Psoas muscle (tissue), 8 donors: ENCODE results near the gene PAPPA. TPM values are rescaled to one million over a fixed set of nuclear protein-coding genes. Genes with fewer than 3 reads are reported as not detected.

Experiments
- ATAC-seq, 4 donors: fragments of 200-7000 bp; cut with Tn5 transposase; one replicate each; pipeline ENCODE4 v1.9.1; 2020; ENCODE audit warnings: moderate library complexity in 3 of 4, mild to moderate bottlenecking in 2 of 4
- DNase-seq, 2 donors: peaks; one replicate each; pipeline ENCODE4 v3.0.0-alpha.2; 2020
- H3K27ac ChIP-seq: fragments of 200-600 bp; one replicate; pipeline ENCODE4 v1.8.0; 2022
- H3K27me3 ChIP-seq, 3 donors: fragments of 200-600 bp in 1 of 3; one replicate each; pipeline versions ENCODE4 v1.6.1 to v1.8.0; 2013 to 2022; ENCODE audit warnings: low read length in 2 of 3, mild to moderate bottlenecking in 2 of 3, moderate library complexity in 1 of 3; ENCODE audit not compliant: insufficient read depth in 3 of 3
- H3K36me3 ChIP-seq, 2 donors: fragments of 200-600 bp in 1 of 2; one replicate each; pipeline versions ENCODE4 v1.6.1 to v1.8.0; 2013 to 2022; ENCODE audit warnings: low read depth in 1 of 2, mild to moderate bottlenecking in 1 of 2, moderate library complexity in 1 of 2; ENCODE audit not compliant: insufficient read depth in 1 of 2
- H3K4me1 ChIP-seq: fragments of 200-600 bp; one replicate; pipeline ENCODE4 v1.8.0; 2022
- H3K4me3 ChIP-seq: fragments of 200-600 bp; one replicate; pipeline ENCODE4 v1.8.0; 2022; ENCODE audit warnings: mild to moderate bottlenecking
- H3K9me3 ChIP-seq: fragments of 200-600 bp; one replicate; pipeline ENCODE4 v1.8.0; 2022
- WGBS, 3 donors: extraction: QIAGEN DNeasy Blood & Tissue Kit; methylation state at CpG; one replicate each; pipeline versions ENCODE4 v1.1.6 to v1.1.7; 2013; 5-methylcytosine and 5-hydroxymethylcytosine counted together
- intact Hi-C, 2 donors: fragments of 100-400 bp; cut with DNase I; formaldehyde crosslinking; loops; one replicate each; pipeline versions ENCODE4 v1.11.0 to v1.14.2; 2022
- polyA plus RNA-seq, 3 donors: library from polyadenylated mRNA; stranded (reverse); fragments of 200-250 nt; gene quantifications; one replicate each; pipeline ENCODE4 v1.2.3, GENCODE V29; 2013
- total RNA-seq, 4 donors: library from RNA; stranded (reverse); fragmentation: NEBNext Ultra II Directional in 2 of 4; extraction: Animal tissue kit (Norgen Biotek cat#: 25700) in 2 of 4; gene quantifications; one replicate each; pipeline versions ENCODE4 v1.2.1 to v1.2.4, GENCODE V29; 2021 to 2023
- TF ChIP-seq, protein P1 (sequence below): fragments of 200-600 bp; IDR thresholded peaks from one replicate; pipeline ENCODE4 v1.8.0; 2022; ENCODE audit warnings: antibody characterized with exemption
- donor health status: healthy with polysubstance abuse.
- donor health status: DM: no; HTN: no; CAD: no; lungs with moderate emphysema.
- donor health status: Bipolar disorder and iron deficiency.
- donor health status: healthy.
- donor health status: DM: yes; HTN: yes; CAD: no.
- donor health status: DM: no; HTN: no; CAD: no.
- donor health status: DM: no; HTN: no; CAD: no.
- donor health status: DM: yes; HTN: yes; CAD: no.

Gene PAPPA
- total and polyA plus RNA-seq, 7 donors, result 0.07 to 0.88 (median 0.61) TPM

GRCh38 chr9:116276651-116277121 lies 123.1 kb downstream of the PAPPA start:
- ATAC-seq (no peak), DNase-seq (no peak)
- Histone ChIP-seq H3K27me3 (no peaks in the 10 kb centered on the region), H3K4me1 (no peaks in the 10 kb centered on the region), H3K27ac (no peak overlapping the region), H3K9me3 (no peaks in the 10 kb centered on the region), H3K4me3 (no peak overlapping the region), H3K36me3 (no peaks in the 10 kb centered on the region)
- TF ChIP-seq, protein P1, sequence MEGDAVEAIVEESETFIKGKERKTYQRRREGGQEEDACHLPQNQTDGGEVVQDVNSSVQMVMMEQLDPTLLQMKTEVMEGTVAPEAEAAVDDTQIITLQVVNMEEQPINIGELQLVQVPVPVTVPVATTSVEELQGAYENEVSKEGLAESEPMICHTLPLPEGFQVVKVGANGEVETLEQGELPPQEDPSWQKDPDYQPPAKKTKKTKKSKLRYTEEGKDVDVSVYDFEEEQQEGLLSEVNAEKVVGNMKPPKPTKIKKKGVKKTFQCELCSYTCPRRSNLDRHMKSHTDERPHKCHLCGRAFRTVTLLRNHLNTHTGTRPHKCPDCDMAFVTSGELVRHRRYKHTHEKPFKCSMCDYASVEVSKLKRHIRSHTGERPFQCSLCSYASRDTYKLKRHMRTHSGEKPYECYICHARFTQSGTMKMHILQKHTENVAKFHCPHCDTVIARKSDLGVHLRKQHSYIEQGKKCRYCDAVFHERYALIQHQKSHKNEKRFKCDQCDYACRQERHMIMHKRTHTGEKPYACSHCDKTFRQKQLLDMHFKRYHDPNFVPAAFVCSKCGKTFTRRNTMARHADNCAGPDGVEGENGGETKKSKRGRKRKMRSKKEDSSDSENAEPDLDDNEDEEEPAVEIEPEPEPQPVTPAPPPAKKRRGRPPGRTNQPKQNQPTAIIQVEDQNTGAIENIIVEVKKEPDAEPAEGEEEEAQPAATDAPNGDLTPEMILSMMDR, result no peak
- intact Hi-C loops, result loop anchor here in 1 of 2 donors (10.0 kb wide), 1 partner anchor 368 kb away; no protein-coding TSS in a partner anchor
- 34 to 47% (median 36%) methylated on average over 10 of the region's 10 CpGs for WGBS, 3 donors

DNA sequence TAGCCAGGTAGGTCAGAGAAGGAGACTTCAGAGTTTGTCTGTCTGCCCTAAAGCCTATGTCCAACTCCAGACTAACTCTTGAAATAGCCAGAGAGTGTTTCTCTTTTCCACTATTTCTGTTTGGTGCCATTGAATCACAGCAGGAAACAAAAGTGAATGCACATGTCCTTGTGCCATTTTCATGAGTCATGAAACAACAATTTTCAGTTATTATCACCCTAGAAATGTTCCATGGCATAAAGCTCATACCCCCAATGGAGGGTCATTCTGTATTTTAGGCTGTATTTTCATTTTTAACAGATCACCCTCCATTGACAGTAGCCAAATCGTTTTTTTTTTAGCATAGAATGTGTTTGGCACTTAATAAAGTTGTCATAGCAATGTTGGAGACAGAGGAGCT lies 124.7 kb downstream of the PAPPA start:
- no peaks in the 10 kb centered on the region for H3K4me1 ChIP-seq
- H3K27me3 ChIP-seq, result no peaks in the 10 kb centered on the region
- TF ChIP-seq, protein P1, result no peak
- intact Hi-C loops, result loop anchor here in 1 of 2 donors (10.0 kb wide), 1 partner anchor 366 kb away; no protein-coding TSS in a partner anchor
- ATAC-seq, result no peak
- no peaks in the 10 kb centered on the region for H3K9me3 ChIP-seq
- H3K36me3 ChIP-seq, result no peaks in the 10 kb centered on the region
- WGBS, 3 donors, result 40 to 51% (median 44%) methylated on average over 1 of the region's 1 CpG
- H3K27ac ChIP-seq, result no peak overlapping the region
- no peak for DNase-seq
- no peak overlapping the region for H3K4me3 ChIP-seq

GRCh38 chr9:116279230-116279629 lies 125.6 kb downstream of the PAPPA start:
- WGBS, 3 donors, result 47 to 55% (median 48%) methylated on average over 11 of the region's 11 CpGs

DNA sequence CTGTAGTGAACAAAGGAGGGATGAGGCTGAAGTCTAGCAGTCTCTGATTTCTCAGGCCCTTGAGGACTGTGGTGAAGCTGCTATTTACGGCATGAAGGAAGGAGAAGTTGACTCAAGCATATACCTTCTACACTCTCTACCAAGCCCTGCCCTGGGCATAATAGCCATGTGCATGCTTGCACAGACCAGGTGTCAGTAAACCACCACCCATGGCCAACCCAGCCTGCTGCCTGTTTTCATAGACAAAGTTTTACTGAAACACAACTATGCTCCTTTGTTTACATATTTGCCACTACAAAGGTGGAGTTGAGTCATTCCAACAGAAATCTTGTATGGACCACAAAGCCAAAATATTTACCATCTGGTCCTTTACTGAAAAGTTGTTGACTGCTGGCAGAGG lies 126.9 kb downstream of the PAPPA start:
- DNase-seq (no peak), ATAC-seq (no peak)
- H3K27ac ChIP-seq, result no peak overlapping the region
- H3K4me1 ChIP-seq, result no peaks in the 10 kb centered on the region
- 92 to 100% (median 94%) methylated on average over 1 of the region's 1 CpG for WGBS, 3 donors
- H3K4me3 ChIP-seq, result no peak overlapping the region
- TF ChIP-seq, protein P1, result no peak
- no peaks in the 10 kb centered on the region for H3K36me3 ChIP-seq
- no peaks in the 10 kb centered on the region for H3K27me3 ChIP-seq
- no peaks in the 10 kb centered on the region for H3K9me3 ChIP-seq
- intact Hi-C loops, result no loop called here

More at GRCh38 chr9:116279230-116279629, 125.6 kb downstream of the PAPPA start:
- intact Hi-C loops, result loop anchor here in 1 of 2 donors (10.0 kb wide), 1 partner anchor 366 kb away; no protein-coding TSS in a partner anchor
- TF ChIP-seq, protein P1, result no peak
- no peaks in the 10 kb centered on the region for H3K9me3 ChIP-seq
- no peaks in the 10 kb centered on the region for H3K36me3 ChIP-seq
- DNase-seq (no peak), ATAC-seq (no peak)
- H3K27me3 ChIP-seq, result no peaks in the 10 kb centered on the region
- H3K4me3 ChIP-seq, result no peak overlapping the region
- H3K27ac ChIP-seq, result no peak overlapping the region
- H3K4me1 ChIP-seq, result no peaks in the 10 kb centered on the region

GRCh38 chr9:116282597-116282996 lies 129.0 kb downstream of the PAPPA start:
- 82 to 93% (median 88%) methylated on average over 1 of the region's 1 CpG for WGBS, 3 donors
- Histone ChIP-seq H3K27ac (no peak overlapping the region), H3K4me1 (no peaks in the 10 kb centered on the region), H3K27me3 (no peaks in the 10 kb centered on the region), H3K9me3 (no peaks in the 10 kb centered on the region), H3K36me3 (no peaks in the 10 kb centered on the region), H3K4me3 (no peak overlapping the region)
- intact Hi-C loops, result no loop called here
- no peak for DNase-seq
- no peak for ATAC-seq
- TF ChIP-seq, protein P1, result no peak
